ENCODE measurements around the gene ANKS1B.
A peak's percentile ranks its signal among the peaks of the same experiment; 100 is the strongest.

ANKS1B gene

DNA sequence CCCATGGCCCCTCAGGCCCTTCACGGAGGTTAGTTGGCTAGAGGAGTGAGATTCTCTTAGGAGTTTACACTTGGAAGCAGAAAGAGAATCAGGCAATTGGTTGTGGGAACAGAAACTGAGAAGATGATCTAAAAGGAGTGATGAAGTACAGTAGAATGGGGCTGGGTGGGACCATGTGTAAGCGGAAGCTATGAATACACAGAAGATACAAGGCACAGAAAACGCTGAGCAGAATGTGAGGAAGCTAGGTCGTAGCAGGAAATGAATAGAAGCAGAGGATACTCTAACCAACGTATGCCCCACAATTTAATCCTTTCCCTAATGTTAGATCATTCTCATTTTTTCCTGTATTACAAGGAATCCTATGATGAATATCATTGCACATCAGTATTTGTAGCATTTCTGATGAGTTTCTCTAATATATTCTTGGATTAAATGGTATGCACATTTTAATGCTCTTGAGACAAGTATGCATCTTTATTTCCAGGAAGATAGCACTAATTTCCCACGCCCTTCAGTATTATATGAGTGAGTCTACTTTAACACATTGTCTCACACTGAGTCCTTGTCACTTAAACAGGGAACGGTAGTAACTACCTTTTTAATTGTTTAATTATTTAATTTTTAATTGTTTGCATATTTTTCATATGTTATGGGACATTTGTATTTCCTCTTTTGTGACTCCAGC, 1066.4 kb downstream of the ANKS1B start:
- intact Hi-C loops (cut with DNase I) = no loop called here
- DNase-seq = no peak

DNA sequence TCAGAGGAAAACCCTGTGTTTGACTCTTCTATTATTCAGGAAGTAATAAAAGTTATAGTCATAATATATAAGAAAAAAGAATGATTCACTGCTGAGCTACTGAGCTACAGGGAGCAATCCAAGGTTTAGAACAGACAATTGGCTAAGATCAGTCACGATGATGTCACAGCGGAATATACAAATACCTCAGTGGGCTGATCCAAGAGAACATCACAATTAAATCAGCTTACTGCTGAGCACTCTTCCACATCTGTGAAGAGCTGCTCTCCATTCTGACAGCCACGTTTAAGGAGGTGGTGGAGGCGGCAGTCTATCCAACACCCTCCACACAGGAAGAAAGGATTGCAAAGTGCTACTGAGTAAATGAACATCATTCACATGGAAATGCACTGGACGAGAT, 1068.6 kb downstream of the ANKS1B start:
- DNase-seq = peak in 25 of 42 donors; percentile 7 to 78 (median 39)
- intact Hi-C loops (cut with DNase I) = no loop called here

- intact Hi-C loops (cut with DNase I) = no loop called here
- no peak for DNase-seq
These were observed 1072.2 kb downstream of the ANKS1B start for GRCh38 chr12:98912401-98912974.

- intact Hi-C loops (cut with DNase I) = no loop called here
- DNase-seq = no peak
These were observed 1073.3 kb downstream of the ANKS1B start for GRCh38 chr12:98911396-98911795.

DNA sequence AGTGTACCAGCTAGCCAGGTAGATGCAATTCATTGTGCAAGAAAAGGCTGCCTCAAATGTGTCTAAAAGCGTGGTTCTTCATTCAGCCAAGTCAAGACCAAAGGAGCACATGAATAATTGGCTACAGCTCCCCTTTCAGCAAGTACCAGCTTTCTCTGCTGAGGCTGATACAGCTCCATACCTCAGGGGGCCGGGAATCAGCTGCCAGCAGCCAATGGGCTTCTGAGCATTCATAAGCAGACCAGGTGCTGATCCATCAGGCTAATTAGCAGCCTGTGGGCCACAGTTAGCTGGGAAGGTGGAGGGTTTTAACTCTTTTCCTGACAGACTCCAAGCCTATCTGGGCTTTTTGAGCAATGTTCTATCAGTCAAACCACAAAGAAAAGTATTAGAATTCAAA, 1075.0 kb downstream of the ANKS1B start:
- no peak for DNase-seq
- intact Hi-C loops (cut with DNase I) = no loop called here

- DNase-seq = no peak
- intact Hi-C loops (cut with DNase I) = no loop called here
These were observed 1075.9 kb downstream of the ANKS1B start for GRCh38 chr12:98908866-98909265.

GRCh38 chr12:98903875-98904274, 1080.9 kb downstream of the ANKS1B start:
- intact Hi-C loops (cut with DNase I) = no loop called here
- no peak for DNase-seq

DNA sequence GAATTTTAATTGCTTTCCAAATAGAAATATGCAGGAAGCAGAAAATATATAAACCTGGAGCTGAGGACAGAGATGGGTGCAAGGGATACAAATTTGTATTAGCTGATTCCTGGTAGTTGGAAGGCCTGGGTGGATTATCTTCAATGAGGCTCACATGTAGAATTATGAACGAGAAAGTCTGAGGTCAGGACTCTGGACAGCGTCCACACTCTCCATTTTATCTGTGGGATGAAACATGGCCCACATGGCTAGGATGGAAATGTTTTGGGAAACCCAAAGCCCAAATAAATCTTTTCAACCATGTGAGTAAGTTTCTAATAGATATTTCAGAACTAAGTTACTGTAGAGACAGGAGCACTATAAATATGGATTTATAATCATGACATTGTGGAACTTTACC, 1083.5 kb downstream of the ANKS1B start:
- intact Hi-C loops (cut with DNase I) = no loop called here
- DNase-seq = no peak

DNA sequence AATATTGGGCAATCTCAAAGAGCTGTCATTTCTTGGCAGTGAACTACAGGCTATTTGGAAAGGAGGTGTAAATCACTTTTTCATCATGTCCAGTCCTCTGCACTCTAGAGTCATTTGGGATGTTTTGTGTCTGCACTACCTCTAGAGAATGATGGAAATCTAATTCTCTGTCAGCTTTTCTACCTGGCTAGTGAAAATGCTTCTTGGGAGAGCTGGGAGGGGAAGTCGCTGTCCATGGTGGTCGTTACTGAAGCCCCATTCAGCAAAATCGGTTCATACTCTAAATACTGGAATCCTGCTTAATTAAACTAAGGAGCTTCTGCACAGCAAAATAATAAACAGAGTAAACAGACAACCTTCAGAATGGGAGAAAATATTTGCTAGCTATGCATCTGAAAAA, 1087.8 kb downstream of the ANKS1B start:
- intact Hi-C loops (cut with DNase I) = loop anchor here (10.0 kb wide), 1 partner anchor 152 kb away; no protein-coding TSS in a partner anchor
- DNase-seq = no peak

- peak in 35 of 42 donors; percentile 19 to 87 (median 71) for DNase-seq
- intact Hi-C loops (cut with DNase I) = loop anchor here (10.0 kb wide), 1 partner anchor 150 kb away; no protein-coding TSS in a partner anchor
These were observed 1089.6 kb downstream of the ANKS1B start for GRCh38 chr12:98895086-98895651.

GRCh38 chr12:98894412-98895085, 1090.2 kb downstream of the ANKS1B start:
- intact Hi-C loops (cut with DNase I) = loop anchor here (10.0 kb wide), 1 partner anchor 150 kb away; no protein-coding TSS in a partner anchor
- peak; percentile 11 to 87 (median 70) for DNase-seq

DNA sequence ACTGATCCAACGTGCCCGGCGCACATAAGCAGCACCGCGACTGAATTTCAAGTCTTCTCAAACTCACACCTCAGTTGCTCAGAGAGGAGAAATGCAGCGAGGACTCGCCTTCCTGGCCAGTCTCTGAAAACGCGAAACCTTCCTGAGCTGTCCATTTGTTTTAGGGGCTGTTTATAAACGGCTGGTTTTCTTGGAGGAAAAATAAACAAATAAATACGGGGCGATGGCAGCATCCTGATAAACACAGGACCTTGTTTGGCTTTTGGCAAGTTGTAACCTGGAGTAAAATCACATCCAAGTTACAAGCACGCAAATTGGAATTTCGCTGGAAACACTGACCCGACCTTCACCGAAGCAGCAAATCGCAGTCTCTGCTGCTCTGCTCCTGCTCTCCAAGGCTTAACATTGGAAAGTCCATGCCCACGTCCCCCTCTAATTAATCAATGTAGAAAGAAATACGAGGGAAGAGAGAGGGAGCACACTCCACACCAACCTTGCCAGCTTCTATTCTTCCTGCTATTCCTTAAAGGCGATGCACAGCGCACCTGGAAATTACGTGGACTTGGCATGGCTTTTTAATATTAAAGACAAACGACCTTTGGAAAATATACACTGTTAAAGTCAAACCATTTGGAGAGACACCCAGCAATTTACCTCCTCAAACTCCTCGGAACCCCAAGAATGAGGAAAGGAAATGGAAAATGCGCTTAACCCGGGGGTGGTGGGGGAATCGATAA, 1090.9 kb downstream of the ANKS1B start:
- intact Hi-C loops (cut with DNase I) = loop anchor here (10.0 kb wide), 1 partner anchor 149 kb away; no protein-coding TSS in a partner anchor
- peak in 16 of 42 donors; percentile 21 to 69 (median 43) for DNase-seq

- intact Hi-C loops (cut with DNase I) = loop anchor here (10.0 kb wide), 1 partner anchor 148 kb away; no protein-coding TSS in a partner anchor
- peak in 15 of 42 donors; percentile 17 to 75 (median 47) for DNase-seq
These were observed 1091.5 kb downstream of the ANKS1B start for GRCh38 chr12:98893126-98893674.

DNA sequence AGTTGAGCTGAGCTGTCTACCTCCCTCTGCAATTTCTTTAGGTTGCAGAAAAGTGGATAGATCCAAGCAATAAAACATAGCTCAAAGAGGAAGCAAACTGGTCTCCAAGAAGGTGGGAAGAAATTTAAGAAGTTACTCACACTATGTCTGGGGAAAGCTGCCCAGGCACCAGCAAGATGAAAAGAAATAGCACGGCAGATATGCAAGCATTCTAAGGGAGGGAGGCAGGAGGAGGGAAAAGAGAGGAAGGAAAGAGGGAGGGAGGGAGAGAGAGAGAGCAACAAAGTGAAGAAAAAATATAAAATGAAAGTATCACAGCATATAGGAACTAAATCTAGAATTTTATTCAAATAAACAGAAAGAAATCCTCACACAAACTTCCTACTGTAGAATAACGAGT, 1099.0 kb downstream of the ANKS1B start:
- no peak for DNase-seq
- intact Hi-C loops (cut with DNase I) = no loop called here

GRCh38 chr12:98883231-98883630, 1101.5 kb downstream of the ANKS1B start:
- intact Hi-C loops (cut with DNase I) = no loop called here
- peak in 34 of 42 donors; percentile 28 to 91 (median 68) for DNase-seq

- DNase-seq = no peak
- intact Hi-C loops (cut with DNase I) = no loop called here
These were observed 1102.2 kb downstream of the ANKS1B start for GRCh38 chr12:98882526-98882925.

DNA sequence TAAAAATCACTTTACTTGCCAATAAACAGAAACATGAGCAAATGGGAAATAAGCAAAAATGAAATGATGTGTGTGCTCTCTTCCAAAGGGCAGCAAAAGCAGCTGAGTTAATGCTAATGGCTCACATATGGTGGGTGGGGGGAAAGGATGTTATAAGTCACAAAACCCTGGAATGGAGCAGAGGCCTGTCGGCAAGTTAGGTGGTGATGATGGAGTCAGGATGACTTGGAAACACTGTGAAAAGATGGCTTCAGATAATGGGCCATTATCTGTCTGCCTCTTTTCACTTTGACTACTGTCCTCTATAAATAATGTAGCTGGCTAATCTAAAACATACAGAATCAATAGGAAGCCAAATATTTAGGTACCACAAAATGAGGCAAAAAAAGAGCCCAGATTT, 1111.0 kb downstream of the ANKS1B start:
- DNase-seq = no peak
- intact Hi-C loops (cut with DNase I) = no loop called here

GRCh38 chr12:98870504-98870903, 1114.2 kb downstream of the ANKS1B start:
- intact Hi-C loops (cut with DNase I) = no loop called here
- DNase-seq = peak in 41 of 42 donors; percentile 25 to 89 (median 73)

Data from head of caudate nucleus (tissue), 42 donors.